ENCODE data around the gene CLDN10.

DNA sequence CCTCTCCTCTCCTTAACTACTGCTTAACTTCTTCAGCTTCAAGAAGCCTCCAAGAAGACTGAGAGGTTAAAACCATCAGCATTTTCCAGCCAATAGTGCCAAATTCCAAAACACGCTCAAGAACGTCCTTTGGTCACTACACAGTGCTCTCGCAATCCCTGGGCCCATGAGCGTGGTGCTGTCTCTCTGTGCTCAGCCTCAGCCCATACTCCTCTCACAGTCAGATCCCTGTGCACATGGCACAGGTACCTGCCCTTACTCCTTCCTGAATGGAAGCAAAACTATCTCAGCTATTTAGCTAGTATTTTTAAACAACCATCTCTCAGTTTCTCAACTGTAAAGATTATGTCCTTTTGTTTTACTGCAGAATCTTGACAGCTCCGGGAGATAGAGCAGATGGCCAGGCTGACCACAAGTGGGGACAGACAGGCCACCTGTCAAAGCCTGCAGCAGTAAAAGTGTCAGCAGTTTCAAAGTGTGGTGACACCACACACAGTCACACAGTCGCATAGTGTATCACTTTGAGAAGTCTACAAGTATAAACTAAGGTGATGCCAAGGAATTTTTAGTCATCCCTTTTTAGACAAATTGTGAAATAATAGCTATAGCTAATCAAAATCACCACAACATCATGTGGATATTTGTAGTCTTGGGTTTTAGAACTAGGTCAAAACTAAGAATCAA is 56.3 kb downstream of the CLDN10 start:
- no peak for TF ChIP-seq CHD4 (IDR thresholded peaks at IDR 0.05; ENCODE audit: borderline replicate concordance)
- TF ChIP-seq, protein P1, sequence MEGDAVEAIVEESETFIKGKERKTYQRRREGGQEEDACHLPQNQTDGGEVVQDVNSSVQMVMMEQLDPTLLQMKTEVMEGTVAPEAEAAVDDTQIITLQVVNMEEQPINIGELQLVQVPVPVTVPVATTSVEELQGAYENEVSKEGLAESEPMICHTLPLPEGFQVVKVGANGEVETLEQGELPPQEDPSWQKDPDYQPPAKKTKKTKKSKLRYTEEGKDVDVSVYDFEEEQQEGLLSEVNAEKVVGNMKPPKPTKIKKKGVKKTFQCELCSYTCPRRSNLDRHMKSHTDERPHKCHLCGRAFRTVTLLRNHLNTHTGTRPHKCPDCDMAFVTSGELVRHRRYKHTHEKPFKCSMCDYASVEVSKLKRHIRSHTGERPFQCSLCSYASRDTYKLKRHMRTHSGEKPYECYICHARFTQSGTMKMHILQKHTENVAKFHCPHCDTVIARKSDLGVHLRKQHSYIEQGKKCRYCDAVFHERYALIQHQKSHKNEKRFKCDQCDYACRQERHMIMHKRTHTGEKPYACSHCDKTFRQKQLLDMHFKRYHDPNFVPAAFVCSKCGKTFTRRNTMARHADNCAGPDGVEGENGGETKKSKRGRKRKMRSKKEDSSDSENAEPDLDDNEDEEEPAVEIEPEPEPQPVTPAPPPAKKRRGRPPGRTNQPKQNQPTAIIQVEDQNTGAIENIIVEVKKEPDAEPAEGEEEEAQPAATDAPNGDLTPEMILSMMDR (IDR thresholded peaks at IDR 0.05): no peak
- no peak for TF ChIP-seq MAZ (IDR thresholded peaks at IDR 0.05; ENCODE audit: borderline replicate concordance, low read depth, low read length)
- no peak for TF ChIP-seq POLR2A (IDR thresholded peaks at IDR 0.05; ENCODE audit: low read length)
- no peak for TF ChIP-seq TFCP2L1 (CRISPR knock-in tag; IDR thresholded peaks at IDR 0.05)
- TF ChIP-seq, protein P2, sequence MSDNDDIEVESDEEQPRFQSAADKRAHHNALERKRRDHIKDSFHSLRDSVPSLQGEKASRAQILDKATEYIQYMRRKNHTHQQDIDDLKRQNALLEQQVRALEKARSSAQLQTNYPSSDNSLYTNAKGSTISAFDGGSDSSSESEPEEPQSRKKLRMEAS (IDR thresholded peaks at IDR 0.05): no peak
- TF ChIP-seq CBX2 (IDR thresholded peaks at IDR 0.05; ENCODE audit: borderline replicate concordance, low read depth): no peak
- TF ChIP-seq MAFK (IDR thresholded peaks at IDR 0.05; ENCODE audit: partially characterized antibody): no peak
- no peak for TF ChIP-seq KDM1A (IDR thresholded peaks at IDR 0.05; ENCODE audit: low read depth)
- TF ChIP-seq RFX5 (IDR thresholded peaks at IDR 0.05): no peak
- TF ChIP-seq, protein P3, sequence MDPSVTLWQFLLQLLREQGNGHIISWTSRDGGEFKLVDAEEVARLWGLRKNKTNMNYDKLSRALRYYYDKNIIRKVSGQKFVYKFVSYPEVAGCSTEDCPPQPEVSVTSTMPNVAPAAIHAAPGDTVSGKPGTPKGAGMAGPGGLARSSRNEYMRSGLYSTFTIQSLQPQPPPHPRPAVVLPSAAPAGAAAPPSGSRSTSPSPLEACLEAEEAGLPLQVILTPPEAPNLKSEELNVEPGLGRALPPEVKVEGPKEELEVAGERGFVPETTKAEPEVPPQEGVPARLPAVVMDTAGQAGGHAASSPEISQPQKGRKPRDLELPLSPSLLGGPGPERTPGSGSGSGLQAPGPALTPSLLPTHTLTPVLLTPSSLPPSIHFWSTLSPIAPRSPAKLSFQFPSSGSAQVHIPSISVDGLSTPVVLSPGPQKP (IDR thresholded peaks at IDR 0.05; ENCODE audit: low read depth, low read length): no peak
- TF ChIP-seq, protein P4, sequence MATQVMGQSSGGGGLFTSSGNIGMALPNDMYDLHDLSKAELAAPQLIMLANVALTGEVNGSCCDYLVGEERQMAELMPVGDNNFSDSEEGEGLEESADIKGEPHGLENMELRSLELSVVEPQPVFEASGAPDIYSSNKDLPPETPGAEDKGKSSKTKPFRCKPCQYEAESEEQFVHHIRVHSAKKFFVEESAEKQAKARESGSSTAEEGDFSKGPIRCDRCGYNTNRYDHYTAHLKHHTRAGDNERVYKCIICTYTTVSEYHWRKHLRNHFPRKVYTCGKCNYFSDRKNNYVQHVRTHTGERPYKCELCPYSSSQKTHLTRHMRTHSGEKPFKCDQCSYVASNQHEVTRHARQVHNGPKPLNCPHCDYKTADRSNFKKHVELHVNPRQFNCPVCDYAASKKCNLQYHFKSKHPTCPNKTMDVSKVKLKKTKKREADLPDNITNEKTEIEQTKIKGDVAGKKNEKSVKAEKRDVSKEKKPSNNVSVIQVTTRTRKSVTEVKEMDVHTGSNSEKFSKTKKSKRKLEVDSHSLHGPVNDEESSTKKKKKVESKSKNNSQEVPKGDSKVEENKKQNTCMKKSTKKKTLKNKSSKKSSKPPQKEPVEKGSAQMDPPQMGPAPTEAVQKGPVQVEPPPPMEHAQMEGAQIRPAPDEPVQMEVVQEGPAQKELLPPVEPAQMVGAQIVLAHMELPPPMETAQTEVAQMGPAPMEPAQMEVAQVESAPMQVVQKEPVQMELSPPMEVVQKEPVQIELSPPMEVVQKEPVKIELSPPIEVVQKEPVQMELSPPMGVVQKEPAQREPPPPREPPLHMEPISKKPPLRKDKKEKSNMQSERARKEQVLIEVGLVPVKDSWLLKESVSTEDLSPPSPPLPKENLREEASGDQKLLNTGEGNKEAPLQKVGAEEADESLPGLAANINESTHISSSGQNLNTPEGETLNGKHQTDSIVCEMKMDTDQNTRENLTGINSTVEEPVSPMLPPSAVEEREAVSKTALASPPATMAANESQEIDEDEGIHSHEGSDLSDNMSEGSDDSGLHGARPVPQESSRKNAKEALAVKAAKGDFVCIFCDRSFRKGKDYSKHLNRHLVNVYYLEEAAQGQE (IDR thresholded peaks at IDR 0.05): no peak
- TF ChIP-seq TP53 (CRISPR knock-in tag; IDR thresholded peaks at IDR 0.05): no peak
- TF ChIP-seq, protein P5, sequence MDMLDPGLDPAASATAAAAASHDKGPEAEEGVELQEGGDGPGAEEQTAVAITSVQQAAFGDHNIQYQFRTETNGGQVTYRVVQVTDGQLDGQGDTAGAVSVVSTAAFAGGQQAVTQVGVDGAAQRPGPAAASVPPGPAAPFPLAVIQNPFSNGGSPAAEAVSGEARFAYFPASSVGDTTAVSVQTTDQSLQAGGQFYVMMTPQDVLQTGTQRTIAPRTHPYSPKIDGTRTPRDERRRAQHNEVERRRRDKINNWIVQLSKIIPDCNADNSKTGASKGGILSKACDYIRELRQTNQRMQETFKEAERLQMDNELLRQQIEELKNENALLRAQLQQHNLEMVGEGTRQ (IDR thresholded peaks at IDR 0.05): no peak

Measured in A549 (cell line).